Measurements from ENCODE around the gene PTGES.

Gene PTGES

GRCh38 chr9:129732100-129732499 is 20.7 kb downstream of the PTGES start:
- H3K27ac ChIP-seq = no peak overlapping the region
- no peak overlapping the region for H3K4me3 ChIP-seq
- DNase-seq (ENCODE audit: low spot score) = no peak
- TF ChIP-seq, protein P1, sequence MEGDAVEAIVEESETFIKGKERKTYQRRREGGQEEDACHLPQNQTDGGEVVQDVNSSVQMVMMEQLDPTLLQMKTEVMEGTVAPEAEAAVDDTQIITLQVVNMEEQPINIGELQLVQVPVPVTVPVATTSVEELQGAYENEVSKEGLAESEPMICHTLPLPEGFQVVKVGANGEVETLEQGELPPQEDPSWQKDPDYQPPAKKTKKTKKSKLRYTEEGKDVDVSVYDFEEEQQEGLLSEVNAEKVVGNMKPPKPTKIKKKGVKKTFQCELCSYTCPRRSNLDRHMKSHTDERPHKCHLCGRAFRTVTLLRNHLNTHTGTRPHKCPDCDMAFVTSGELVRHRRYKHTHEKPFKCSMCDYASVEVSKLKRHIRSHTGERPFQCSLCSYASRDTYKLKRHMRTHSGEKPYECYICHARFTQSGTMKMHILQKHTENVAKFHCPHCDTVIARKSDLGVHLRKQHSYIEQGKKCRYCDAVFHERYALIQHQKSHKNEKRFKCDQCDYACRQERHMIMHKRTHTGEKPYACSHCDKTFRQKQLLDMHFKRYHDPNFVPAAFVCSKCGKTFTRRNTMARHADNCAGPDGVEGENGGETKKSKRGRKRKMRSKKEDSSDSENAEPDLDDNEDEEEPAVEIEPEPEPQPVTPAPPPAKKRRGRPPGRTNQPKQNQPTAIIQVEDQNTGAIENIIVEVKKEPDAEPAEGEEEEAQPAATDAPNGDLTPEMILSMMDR (IDR thresholded peaks at IDR 0.05) = no peak

GRCh38 chr9:129731477-129732085 is 21.3 kb downstream of the PTGES start:
- Histone ChIP-seq H3K27ac (no peak overlapping the region), H3K4me3 (no peak overlapping the region)
- DNase-seq (ENCODE audit: low spot score) = no peak
- TF ChIP-seq, protein P1 (IDR thresholded peaks at IDR 0.05) = no peak

- DNase-seq (ENCODE audit: low spot score) = no peak
- Histone ChIP-seq H3K27ac (no peak overlapping the region), H3K4me3 (no peak overlapping the region)
- TF ChIP-seq, protein P1 (IDR thresholded peaks at IDR 0.05) = no peak
Observed at GRCh38 chr9:129728744-129729143, 24.1 kb downstream of the PTGES start.

GRCh38 chr9:129726322-129727160 is 26.3 kb downstream of the PTGES start:
- peak overlapping the region; percentile 21 to 35 for H3K27ac ChIP-seq

GRCh38 chr9:129725795-129726251 is 27.0 kb downstream of the PTGES start:
- H3K27ac ChIP-seq = peak overlapping the region; percentile 35 to 65
- no peak overlapping the region for H3K4me3 ChIP-seq
- DNase-seq (ENCODE audit: low spot score) = no peak
- TF ChIP-seq, protein P1 (IDR thresholded peaks at IDR 0.05) = no peak

More at GRCh38 chr9:129726322-129727160, 26.3 kb downstream of the PTGES start:
- no peak for DNase-seq (ENCODE audit: low spot score)
- H3K4me3 ChIP-seq = peak overlapping the region; percentile 4
- TF ChIP-seq, protein P1 (IDR thresholded peaks at IDR 0.05) = peak; percentile 89

DNA sequence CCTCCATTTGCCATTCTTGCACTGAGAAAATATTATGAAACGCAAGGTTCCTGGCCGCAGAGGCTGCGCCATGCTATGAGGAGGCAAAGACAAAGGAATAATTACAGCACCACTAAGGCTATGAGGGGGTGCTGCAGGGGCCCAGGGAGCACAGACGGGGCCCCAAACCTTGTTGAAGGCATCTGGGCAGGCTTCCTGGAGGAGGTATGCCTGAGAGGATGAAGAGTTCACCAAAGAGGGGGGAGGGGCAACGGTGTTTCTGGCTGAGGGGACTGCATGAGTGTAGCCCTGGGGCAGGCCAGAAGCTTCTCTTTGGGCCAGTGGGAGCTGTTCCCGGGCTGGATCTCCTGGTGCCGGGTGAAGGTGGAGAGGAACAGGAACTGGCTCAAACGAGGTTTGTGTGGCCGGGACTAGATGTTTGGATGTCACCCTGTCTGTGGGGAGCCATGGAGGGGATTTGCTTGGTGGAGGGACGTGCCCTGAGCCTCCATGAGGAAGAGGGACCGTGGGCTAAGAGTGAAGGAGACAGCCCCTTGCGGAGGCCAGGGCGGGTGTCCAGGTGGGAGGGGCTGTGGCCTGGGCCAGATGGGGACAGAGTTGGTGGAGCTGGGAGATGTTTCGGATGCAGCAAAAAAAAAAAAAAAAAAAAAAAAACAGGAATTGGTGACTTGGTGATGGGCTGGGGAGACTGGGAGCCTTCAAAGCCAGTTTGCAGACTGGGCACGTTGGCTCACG is 28.2 kb downstream of the PTGES start:
- Histone ChIP-seq H3K27ac (peak overlapping the region in 1 of 2 donors; percentile 22), H3K4me3 (no peak overlapping the region)
- TF ChIP-seq, protein P1 (IDR thresholded peaks at IDR 0.05) = no peak
- DNase-seq (ENCODE audit: low spot score) = peak; percentile 71

Measured in coronary artery (tissue), 2 donors.